Measurements from ENCODE around the gene ARL14. TPM values are rescaled to one million over a fixed set of nuclear protein-coding genes. Genes with fewer than 3 reads are reported as not detected.

Gene ARL14
- polyA plus RNA-seq, 1 donor from 2014 or later, result not detected

- Histone ChIP-seq H3K36me3 (ENCODE audit: insufficient read depth, low read length) (no peaks in the 10 kb centered on the region), H3F3A (ENCODE audit: insufficient read depth, low read length, poor library complexity, severe bottlenecking) (no peaks in the 10 kb centered on the region), H3K4me3 (ENCODE audit: low read length) (no peak overlapping the region), H3K9me3 (ENCODE audit: low read length) (no peaks in the 10 kb centered on the region), H3K9me2 (ENCODE audit: insufficient read depth, low read length) (no peaks in the 10 kb centered on the region), H2AFZ (ENCODE audit: low read depth, low read length) (no peak overlapping the region), H3K27me3 (ENCODE audit: insufficient read depth, low read depth, low read length) (no peaks in the 10 kb centered on the region), H4K20me1 (ENCODE audit: insufficient read depth) (no peaks in the 10 kb centered on the region), H3K4me2 (ENCODE audit: low read length) (no peak overlapping the region), H3K9ac (ENCODE audit: low read length) (no peak overlapping the region), H3K79me2 (replicated peaks; ENCODE audit: insufficient read depth, low read length) (no peaks in the 10 kb centered on the region), H3K27ac (ENCODE audit: low read length) (no peak overlapping the region)
- TF ChIP-seq REST (IDR thresholded peaks at IDR 0.05; ENCODE audit: borderline replicate concordance) (no peak), TAF1 (IDR thresholded peaks at IDR 0.05; ENCODE audit: low read depth) (no peak), EZH2 (IDR thresholded peaks at IDR 0.05; ENCODE audit: borderline replicate concordance, insufficient read depth, low read length, poor library complexity, severe bottlenecking) (no peak), RAD21 (conservative IDR thresholded peaks at IDR 0.05) (no peak), EP300 (conservative IDR thresholded peaks at IDR 0.05; ENCODE audit: poor library complexity, severe bottlenecking) (no peak), POLR2AphosphoS5 (IDR thresholded peaks at IDR 0.05) (no peak), SMC3 (conservative IDR thresholded peaks at IDR 0.05; ENCODE audit: poor library complexity) (no peak), MXI1 (conservative IDR thresholded peaks at IDR 0.05; ENCODE audit: poor library complexity, severe bottlenecking) (no peak), CTCF (IDR thresholded peaks at IDR 0.05; ENCODE audit: poor library complexity, severe bottlenecking) (no peak)
These were observed 39.9 kb upstream of the ARL14 start for GRCh38 chr3:160637086-160637485.

DNA sequence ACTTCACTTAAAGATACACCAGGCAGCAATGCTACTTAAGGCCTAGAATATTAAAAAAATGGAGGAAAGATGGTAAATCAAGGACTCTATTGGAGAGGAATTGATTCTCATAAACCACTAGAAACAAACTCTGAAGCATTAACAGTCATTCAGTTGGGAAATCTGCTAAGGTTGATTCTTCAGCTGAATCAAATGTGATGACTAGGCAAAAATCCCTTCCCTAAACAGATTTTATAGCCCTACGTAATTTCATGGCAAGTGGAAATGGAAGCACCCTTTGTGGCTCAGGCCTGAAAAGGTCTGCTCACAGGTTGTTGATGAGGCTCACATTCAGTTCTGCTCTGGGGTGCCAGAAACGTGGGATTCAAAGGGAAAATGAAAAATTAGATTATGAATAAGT is 38.8 kb upstream of the ARL14 start:
- no peak for TF ChIP-seq TAF1 (IDR thresholded peaks at IDR 0.05; ENCODE audit: low read depth)
- no peak for TF ChIP-seq SMC3 (conservative IDR thresholded peaks at IDR 0.05; ENCODE audit: poor library complexity)
- no peak for TF ChIP-seq MXI1 (conservative IDR thresholded peaks at IDR 0.05; ENCODE audit: poor library complexity, severe bottlenecking)
- no peak for TF ChIP-seq REST (IDR thresholded peaks at IDR 0.05; ENCODE audit: borderline replicate concordance)
- no peak for TF ChIP-seq CTCF (IDR thresholded peaks at IDR 0.05; ENCODE audit: poor library complexity, severe bottlenecking)
- no peak for TF ChIP-seq POLR2AphosphoS5 (IDR thresholded peaks at IDR 0.05)
- no peak for TF ChIP-seq RAD21 (conservative IDR thresholded peaks at IDR 0.05)
- no peak for TF ChIP-seq EZH2 (IDR thresholded peaks at IDR 0.05; ENCODE audit: borderline replicate concordance, insufficient read depth, low read length, poor library complexity, severe bottlenecking)
- TF ChIP-seq EP300 (conservative IDR thresholded peaks at IDR 0.05; ENCODE audit: poor library complexity, severe bottlenecking), result no peak
- H3K27me3 ChIP-seq (ENCODE audit: insufficient read depth, low read depth, low read length), result no peaks in the 10 kb centered on the region
- H3K79me2 ChIP-seq (replicated peaks; ENCODE audit: insufficient read depth, low read length), result no peaks in the 10 kb centered on the region
- no peak overlapping the region for H3K27ac ChIP-seq (ENCODE audit: low read length)
- no peak overlapping the region for H3K4me3 ChIP-seq (ENCODE audit: low read length)
- no peak overlapping the region for H3K9ac ChIP-seq (ENCODE audit: low read length)
- no peaks in the 10 kb centered on the region for H3K36me3 ChIP-seq (ENCODE audit: insufficient read depth, low read length)
- no peak overlapping the region for H3K4me2 ChIP-seq (ENCODE audit: low read length)
- H2AFZ ChIP-seq (ENCODE audit: low read depth, low read length), result no peak overlapping the region
- no peaks in the 10 kb centered on the region for H3K9me3 ChIP-seq (ENCODE audit: low read length)
- no peaks in the 10 kb centered on the region for H4K20me1 ChIP-seq (ENCODE audit: insufficient read depth)
- H3F3A ChIP-seq (ENCODE audit: insufficient read depth, low read length, poor library complexity, severe bottlenecking), result no peaks in the 10 kb centered on the region
- H3K9me2 ChIP-seq (ENCODE audit: insufficient read depth, low read length), result no peaks in the 10 kb centered on the region

Measured in neural cell (in vitro differentiated cells).